Germinal center (tissue), 1 donor: ENCODE results near the gene HS6ST1.
"Not testable (repeated sequence)": the region's sequence is repeated elsewhere in the genome, so short reads cannot be mapped to it uniquely, and the experiment has no call there.

Experiments used
- DNase-seq: peaks from one replicate; pipeline ENCODE4 v3.0.0; 2012; ENCODE audit warnings: mixed read lengths, low spot score

HS6ST1 gene

DNA sequence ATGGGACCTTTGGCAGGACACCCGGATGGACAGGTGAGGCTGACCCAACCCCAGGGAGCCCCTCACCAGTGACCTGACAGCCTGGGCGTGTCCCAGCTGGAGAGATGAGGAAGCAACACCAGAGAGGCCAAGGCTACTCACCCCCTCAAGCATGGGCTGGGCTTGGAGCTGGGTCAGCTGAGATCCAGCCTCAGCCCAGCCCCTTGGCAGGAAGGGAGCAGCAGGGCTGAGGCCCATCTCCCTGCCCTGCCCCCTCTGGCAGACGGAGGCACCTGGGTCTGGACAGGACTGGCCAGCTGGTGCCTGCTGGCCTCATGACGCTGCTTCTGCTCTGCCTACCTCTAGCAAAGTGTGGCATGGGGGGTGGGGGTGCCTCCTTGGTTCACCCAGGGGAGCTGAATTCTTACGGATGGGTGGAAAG, 37.8 kb downstream of the HS6ST1 start:
- DNase-seq, result no peak

DNA sequence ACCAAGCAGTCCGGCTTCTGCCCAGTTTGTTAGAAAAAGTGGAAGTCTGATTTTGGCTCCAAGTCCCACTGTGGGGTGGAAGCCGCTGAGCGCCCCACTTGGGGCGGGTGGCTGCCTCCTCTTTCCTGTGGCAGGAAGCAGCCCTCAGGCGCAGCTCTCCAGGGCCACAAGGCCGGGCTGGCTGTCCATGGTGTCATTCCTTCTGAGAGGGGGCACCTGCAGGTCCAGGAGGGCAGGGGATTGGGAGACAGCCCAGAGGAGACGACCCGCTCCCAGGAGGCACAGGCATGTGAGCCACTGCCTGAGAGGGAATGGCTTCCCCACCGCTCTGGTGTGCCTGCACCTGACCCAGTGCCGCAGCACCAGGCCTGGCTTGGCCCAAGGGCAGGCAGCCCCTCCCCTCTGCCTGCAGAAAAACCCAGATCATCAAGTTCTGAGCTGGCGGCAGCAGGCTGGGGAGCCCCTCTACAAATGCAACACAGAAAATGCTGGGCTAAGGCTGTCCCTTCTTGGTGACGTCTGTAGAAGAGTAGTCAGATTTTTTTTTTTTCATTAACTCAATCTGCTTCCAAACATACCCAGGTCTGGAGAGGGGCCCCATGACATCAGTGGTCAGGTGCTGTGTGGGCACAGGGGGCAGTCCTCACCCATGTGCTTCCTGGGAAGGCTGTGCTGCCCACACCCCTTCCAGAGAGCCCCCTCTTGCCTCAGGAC, 38.4 kb downstream of the HS6ST1 start:
- DNase-seq, result no peak

DNA sequence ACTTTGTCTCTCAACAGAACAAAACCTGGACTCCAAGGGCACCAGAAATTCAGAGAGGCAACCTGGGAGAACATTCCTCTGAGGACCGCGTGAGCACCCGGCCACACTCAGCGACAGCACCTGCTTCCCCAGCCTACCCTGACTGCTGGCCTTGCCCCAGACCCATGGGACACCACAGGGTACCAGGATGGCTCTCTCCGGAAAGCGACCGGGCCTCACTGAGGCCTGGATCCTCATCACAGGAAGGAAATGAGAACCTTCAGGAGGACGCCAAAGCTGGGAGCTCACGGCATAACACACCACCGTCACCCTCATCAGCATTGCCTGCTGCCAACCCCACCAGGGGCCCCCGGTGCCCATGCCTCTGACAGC, 38.9 kb downstream of the HS6ST1 start:
- no peak for DNase-seq

DNA sequence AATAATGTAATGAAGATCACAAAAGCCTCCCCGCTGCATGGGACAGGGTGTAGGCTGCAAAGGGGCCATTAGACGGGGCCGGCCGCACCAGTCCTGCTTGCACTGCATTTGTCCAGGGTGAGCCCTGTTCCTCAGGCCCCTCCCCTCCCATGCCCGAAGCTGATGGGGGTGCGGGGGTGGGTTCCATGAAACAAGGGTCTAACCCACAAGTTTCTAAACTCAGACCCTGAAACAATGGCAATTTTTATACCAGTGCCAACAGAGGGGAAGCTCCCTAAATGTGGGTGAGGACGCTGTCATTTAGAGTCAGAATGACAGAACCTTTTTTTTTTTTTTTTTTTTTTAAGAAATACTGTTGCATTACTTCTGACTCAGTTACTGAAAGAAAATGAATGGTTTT, 39.7 kb downstream of the HS6ST1 start:
- no peak for DNase-seq

DNA sequence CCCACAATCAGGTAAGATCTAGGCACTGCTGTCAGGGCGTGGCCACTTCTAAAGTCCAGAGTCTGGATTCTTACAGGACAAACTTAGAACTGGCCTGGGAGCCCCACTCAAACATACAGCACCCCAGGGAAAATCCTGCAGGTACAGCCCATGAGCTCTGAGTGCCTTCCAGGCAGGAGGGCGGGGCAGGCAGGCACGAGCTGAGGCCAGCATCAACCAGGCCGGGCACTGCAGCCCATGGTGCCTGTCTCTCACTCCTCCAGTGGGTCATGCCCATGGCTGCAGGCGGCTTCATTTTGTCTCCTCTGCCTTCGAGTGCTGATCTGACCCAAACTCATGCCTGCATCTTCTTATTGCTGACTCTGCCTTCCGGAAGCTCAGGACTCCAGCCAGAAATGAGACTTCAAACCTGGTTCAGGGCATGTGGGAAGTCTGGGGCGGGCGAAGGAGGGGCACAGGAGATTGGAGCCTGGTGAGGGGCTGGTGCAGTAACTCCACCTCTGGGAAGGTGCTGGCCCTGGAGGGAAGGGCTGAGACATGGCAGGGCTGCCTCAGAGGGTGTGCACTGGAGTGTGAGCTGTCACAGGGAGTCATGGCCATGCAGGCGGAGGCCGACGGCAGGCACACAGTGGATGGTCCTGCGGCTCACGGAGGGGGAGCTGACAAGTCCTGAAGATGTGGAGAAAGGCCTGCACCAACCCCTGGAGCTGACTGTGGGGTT, 40.5 kb downstream of the HS6ST1 start:
- DNase-seq, result no peak

DNA sequence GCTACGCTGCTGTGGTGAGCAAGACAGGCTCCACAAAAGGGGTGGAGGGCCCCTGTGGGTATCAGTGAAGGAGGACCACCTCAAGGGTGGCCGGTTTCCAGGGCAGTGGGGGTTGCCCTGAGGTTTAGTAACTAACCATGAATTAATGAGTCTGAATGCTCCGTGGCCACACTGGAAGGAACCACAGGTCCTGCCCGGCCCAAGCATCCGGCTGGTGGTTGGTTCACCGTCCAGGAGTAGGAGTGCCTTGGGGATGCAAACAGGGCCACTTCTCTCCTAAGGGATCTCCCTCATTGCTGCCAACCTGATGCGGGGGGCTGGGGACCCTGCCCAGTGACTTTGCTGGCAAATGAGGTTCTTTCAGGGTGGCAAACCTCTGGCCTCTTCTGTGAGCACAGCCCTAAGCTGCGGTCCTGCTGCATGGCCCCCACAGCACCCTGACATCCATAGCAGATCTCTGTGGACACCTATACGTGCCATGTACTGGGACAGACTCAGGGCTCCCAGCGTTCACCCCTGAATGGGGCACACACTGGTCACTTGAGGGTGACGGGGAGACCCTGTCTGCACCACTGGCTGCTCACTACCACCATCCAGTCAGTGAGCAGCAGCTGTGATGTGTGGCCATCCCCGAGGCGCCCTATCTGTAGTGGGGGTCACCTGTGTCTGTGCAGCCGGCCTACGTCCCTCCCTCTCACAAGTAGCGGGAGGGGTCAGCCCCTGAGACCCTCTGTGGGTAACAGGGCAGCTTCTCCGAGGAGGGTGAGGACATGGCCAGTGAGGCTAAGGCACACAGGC, 41.6 kb downstream of the HS6ST1 start:
- no peak for DNase-seq

DNA sequence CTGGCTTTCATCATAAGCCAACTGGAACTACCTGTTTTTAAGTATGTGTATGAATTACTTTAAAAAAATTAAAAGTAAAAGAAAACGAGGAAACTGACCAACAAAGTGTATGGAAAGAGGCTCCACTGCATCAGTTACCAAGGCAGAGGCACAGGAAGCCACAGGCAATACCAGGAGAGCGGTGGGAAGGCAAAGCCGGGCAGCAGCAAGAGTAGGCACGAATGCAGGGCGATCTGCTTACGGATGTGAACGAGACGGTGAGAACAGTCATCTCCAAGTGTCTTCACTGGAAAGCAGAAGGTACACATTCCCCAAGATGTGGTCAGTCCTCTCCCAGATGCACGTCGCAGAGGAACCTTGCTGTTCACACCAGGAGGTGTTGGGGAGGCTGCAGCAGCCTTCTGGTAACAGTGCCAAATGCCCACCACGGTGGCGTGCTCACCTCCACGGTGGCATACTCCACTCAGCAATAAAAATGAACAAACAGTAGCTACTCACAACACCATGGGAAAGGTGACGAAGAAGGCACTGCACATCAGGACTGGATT, 43.1 kb downstream of the HS6ST1 start:
- no peak for DNase-seq

DNA sequence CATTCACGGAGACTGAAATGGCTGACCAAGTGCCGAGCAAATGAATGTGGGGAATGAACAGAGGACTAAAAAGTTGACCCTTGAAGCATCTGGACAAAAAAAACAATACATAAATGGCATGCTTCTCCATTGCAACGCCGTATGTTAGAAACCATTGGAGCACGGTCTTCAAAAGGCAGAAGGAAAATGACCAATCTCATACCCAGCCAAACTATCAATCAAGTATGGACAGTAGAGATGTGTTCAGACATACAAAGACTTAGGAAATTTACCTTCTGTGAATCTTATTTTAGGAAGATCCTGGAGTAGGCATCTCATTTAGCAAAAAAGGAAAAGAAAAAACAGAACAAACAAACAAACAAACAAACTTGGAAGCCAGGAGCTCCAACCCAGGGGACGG, 44.5 kb downstream of the HS6ST1 start:
- DNase-seq, result no peak

DNA sequence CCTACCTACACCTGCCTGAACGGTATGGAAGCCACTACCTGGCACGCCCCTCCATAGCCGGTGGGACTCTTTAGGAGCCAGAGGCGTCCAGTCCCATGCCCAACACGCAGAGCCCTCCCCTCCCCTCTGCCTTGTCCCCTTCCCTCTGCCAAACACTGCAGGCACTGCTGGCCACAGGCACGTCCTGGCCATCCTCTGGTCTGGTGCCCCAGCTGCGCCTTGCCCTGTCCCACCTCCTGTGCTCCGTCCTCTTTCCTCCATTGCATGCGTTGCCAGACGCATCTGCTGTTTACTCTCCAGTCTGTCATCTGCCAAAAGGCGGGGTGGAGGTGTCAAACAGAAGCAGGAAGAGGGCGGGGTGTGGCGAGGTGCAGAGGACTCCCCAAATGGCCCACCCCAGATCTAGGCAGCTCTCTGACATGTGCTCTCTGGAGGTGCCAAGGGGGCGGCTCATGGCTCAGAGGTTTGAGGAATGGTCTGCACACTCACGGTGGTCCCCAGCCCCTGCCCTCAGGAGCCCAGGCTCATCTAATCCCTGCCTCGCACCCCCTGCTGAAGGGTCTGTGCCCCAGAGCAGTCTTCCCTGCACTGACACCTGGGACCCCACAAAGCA, 45.1 kb downstream of the HS6ST1 start:
- DNase-seq, result no peak

DNA sequence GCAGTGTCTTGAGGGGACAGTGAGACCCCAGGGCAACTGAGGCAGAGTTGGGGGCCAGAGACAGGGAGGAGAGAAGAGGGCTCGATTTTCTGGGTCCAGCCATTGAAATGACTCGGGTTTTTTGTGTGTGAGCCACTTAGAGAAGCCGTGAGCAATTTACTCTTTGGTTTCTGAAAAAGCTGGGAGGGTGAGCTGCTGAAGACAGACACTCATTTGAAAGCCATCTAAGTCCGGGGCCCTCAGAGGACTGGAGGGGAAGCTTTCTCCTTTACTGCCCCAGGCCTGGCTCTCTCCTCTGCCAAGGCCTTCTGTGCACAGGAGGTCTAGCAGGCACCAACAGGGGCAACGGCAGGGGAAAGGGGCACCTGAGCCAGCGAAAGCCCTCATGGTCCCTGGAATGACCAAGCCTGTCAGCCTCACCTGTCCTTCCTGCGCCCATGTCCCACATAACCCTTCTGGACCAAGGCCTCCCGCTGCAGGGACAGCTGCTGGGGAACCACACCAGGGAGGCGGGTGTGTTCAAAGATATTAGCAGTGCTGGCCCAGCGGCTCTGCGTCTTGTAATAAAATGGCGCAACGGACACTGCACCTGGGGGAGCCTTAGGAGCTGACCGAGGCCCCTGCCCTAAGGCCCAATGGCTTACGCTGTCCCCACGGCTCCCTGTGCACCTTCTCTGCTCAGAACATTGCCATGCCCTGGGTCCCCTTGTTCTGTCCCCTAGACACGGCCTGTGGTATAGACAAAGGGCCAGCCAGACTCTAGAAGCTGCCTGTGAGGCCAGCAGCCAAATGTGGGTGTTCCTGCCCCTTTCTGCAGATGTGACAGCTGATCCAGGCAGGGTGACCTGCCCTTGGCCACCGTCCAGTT, 45.8 kb downstream of the HS6ST1 start:
- no peak for DNase-seq

DNA sequence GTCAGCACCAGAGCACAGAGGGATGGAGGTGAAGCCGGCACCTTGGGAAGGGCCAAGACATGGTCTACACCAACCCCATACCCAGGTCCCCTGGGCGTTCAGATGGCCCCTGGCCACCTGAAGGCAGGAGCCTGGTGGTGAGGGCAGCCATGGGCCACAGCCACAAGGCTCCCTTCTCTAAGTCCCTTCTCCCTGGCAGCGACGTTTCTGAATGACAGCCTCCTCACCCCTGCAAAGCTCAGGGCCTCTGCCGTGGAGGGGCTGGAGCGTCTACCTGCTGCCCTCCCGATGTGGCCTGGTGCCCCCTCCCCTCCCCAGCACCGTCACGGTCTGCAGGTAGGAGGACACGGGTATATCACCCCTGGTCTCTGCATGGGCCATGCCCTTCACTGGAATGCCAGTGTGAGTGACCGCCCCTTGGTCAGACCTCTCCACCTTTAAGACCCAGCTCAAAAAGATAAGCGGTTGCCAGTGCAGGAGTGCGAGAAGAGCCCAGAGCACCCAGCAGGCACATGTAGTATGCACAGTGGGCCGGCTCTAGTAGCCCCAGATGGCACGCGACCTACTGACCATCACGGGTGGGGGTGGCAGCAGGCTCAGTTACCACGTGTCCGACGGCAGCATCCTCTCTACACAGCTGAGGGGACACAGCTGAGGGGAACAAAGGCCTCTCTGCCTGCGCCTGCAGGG, 46.6 kb downstream of the HS6ST1 start:
- no peak for DNase-seq

DNA sequence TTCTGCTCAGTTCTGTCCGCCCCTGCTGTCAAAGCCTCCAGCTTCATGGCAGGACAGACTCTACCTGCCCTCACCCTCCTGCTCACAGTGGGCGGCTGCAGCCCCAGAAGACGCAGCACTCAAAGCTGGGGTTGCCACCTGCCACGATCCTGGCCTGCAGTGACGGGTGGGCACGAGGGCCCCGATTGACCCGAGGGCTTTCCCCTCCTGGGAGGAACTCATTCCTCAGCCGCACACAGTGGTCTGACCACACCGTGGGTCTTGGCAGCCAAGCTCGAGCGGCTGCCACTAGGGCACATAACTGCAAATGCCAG, 47.1 kb downstream of the HS6ST1 start:
- DNase-seq, result no peak

DNA sequence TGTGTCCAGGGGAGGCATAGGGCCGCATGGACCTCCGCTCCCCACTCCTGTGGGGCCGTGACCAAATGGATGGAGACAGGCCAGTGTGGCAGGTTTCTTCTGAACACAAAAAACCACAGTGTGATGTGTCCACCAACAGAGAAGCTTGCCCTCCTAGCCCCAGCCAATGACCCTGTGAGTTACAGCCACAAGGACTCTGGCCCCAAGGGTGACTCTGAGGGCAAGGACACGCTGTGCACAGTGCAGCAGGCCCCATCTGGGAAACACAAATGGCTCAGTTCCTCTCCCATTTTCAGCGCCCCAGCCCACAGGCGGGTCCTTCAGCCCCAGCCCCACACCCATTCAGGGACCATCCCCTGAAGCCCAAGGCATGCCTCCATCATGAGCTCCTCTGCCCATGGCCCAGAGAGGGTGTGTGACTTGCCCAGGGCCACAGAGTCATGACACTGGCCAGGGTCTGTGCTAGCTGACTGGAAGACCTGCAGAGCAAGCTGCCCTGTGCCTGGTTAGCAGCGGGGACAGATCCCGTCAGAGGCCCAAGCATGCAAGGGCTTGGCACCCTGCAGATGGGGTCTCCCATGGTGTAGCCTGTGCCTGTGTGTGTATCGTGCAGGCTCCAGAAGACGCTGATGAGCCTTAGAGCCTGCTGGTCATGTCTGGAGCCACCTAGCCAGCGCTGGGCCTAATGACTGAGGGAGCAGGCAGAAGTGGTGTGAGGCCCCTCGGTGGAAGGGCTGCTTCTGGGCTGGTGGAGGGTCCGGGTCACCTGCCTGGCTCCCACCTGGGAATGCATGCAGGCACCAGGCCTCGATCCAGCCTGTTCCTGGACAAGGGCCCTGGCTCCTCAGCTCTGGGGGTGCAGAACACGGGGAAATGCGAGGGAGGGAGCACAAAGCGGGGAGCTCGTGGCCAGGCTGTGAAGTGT, 47.7 kb downstream of the HS6ST1 start:
- no peak for DNase-seq

DNA sequence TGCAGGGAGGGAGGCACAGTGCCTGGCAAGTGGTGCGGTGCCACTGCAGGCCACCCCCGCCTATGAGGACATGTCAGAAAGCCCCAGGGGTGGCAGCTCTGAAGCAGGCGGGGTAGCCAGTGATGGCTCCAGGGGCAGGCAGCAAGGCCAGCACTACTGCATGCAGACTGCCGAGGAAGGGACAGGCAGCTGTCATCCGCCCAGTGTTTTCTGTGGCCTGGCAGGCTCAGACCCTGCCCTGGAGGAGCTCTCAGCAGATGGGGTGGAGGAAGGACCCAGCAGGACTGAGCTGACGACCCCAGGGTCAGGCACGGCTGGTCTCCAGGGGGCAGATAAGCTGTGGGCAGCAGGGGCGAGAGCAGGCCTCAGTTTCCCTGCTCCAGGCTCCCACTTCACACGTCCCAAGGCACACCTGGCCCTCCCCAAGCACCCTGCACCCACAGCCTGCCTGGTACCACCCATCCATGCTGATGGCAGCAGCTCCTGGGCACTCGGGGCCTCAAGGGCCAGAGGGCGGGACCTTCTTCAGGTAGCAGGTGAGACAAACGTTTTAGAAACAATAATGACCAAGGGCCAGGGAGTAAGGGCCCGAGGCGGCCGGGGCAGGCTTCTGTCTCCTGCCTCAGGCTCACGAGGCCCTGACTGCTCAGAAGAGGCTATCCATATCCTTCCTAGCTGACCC, 48.5 kb downstream of the HS6ST1 start:
- DNase-seq, result no peak

DNA sequence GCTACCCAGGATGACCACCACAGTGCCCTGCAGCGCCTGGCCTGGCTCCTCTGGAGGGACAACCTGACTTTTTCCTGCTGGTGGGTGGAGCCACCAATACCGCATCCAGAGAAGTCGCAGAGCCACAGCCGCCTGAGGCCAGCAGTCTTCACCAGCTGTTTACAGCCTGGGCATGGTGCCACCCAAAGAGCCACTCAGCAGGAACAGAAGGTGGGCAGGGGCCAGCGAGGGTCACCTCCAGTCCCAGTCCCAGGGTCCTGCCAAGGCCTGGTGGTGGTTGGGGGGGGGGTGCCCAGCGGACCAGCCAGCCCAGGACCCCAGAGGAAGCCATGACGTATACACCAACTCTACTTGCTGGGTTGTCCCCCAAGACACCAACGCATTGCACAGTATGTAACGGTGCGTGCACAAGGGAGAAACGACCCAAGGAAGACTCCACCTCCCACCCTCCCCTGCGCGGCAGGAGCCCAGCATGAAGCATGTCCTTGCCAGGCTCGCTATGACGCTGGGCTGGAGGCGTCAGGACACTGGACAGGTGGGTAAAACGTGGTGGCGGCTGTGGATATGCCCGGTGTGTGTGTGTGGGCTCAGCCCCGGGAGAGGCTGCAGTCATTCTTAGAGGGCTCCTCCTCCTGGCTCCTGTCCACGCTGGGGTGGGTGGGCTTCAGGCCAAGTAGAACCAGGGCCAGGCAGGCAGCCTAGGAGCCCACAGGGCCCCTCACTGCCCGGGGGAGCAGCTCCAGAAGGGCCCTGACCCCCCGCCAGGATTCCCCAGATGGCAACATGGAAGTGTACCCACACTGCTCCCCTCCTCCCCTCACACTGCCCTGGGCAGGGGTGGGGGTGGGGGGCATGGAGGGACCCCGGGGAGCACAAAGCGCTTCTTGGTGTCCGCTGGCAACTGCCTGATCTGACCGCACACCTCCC, 49.3 kb downstream of the HS6ST1 start:
- no peak for DNase-seq

DNA sequence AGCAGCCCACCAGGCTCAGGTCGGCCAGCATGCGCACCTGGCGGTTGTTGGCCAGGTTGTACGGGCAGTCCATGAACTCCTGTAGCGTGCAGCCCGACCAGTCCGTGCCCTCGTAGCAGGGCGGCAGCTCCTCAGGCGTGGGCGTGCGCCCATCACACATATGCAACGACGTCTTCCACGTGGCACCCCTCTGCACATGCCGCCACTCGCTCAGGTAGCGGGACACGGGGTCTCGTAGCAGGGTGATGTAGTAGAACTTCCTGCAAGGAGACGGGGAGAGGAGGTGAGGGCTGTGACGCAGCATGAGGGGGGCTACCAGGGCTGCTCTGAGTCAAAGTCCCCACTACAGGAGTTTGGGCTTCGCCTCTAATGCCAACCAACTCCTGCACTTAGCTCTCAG, 50.1 kb downstream of the HS6ST1 start:
- not testable (repeated sequence) for DNase-seq

DNA sequence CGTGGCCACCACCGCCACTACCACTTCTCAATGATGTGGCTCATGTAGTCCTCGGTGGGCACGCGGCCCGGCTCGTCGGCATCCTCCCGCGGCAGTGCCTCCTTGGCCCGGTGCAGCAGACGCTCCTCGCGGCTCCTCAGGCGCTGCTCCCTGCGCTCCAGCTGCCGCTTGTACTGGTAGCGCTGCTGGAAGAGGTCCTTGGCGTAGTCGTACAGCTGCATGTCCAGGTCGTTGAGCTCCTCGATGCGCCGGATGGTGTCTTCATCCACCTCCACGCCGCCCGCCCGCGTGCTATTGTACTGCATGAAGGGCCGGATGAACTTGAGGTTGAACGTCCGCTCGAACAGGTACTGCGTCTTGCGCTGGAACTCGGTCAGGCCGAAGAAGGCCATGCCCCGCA, 50.5 kb downstream of the HS6ST1 start:
- not testable (repeated sequence) for DNase-seq

DNA sequence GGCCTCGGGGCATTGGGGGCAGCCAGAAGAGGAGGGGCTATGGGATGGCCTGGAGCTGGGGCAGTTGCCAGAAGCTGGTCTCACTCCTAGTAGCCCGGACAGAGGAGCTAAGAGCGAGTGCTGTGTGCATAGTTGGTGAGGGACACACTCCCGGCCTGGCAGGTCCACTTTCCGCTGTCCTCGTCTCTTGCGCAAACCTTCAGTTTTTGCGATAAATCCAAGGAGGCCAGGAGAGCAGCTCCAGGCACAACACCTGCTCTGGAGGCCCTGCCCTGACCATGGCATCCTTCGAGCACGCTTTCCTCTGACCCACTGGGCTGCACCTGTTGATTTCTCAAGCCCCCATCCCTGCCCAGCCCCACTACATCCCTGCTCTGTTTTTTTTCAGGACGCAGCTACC, 51.0 kb downstream of the HS6ST1 start:
- DNase-seq, result not testable (repeated sequence)
